Suppressor macrophage (primary cell): Measurements from ENCODE around the gene MID1.
A peak's percentile ranks its signal among the peaks of the same experiment; 100 is the strongest.

Experiments
- DNase-seq, 4 experiments: peaks; one replicate each; pipeline ENCODE4 v3.0.0-alpha.2; 2020 to 2022

MID1 gene

DNA sequence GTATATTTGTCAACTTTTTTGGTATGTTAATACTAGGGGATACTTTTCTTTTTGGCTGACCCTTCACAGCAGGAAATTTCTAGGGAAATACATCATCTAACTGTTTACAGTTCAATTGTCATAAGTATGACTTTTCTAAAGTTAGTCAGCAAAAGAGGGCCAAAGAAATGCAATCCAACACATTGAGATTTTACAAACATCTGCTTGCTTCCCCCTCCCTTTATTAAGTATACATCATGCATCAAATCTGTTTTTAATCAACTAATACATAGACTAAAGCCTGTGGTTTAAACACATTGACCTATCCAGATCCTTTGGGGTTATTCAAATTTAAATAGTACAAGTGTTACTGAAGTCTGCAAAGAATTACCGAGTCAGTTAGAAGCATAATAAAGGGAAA, 93.9 kb downstream of the MID1 start:
- DNase-seq = no peak

DNA sequence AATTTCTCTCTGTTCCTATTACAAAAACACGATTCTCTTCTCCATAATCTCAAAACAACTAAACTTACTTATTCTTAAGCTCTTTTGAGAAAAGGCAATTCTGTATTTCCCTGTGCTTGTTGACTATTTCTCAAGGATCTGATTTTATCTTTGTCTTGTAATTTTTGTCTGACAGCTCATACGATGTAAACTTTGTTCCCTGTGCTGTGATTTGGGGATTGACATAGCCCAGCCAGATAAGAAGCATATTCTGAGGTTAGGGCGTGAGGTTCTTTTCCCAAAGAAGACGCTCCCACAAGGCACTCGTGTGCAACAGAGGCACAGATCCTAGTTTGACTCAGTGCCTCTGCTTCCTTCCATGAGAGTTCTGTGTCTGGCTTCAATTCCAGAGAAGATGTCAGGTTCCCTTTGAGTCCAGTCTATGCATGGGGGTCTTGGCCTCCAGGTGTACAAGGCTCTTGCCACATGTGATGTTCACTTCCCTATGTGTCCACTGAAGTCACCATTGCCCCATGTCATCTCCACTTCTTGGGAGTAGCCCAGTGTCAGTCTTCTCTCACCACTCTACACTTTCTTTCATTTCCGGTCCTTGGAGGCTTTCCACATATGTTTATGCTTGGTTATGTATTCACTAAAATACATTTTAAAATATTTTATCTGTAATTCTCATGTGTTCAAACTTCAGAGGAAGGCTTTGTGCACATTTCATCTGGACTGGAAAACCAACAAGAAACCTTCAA, 94.8 kb downstream of the MID1 start:
- no peak for DNase-seq

DNA sequence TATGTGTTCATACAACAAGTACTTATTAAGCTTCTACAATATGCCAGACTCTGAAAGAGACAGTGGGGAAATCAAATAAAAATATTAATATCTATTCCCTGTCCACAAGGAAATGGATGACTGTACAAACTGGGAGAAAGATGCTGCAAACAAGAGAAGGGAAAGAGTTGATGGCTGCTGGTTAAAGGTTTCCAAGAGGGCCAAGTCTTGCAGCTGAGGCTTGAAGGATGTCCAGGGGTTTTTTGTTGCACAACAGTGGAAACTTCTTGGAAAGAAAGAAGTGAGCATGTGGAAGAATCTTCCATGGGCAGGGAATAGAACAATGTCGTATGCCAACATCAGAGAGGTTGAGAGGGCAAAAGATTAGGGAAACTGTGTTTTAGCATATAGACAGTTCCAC, 95.8 kb downstream of the MID1 start:
- no peak for DNase-seq

DNA sequence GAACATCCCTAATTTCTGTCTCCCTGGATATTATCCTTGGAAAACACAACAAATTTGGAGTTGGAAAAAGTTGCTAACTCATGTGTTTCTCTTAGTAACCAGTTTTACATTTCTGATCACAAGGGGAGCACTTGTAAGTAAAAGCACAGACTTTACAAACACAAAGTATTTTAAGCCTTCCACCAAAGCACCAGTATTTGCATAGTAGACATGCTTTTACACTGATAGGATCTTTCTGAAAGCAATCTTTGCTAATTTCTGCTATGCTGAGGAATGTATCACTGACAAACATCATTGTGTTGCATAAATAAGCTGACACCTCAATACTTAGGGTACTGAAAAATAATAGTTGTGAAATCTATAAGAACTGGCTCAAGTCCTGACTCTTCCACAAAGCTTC, 100.6 kb downstream of the MID1 start:
- DNase-seq = no peak

DNA sequence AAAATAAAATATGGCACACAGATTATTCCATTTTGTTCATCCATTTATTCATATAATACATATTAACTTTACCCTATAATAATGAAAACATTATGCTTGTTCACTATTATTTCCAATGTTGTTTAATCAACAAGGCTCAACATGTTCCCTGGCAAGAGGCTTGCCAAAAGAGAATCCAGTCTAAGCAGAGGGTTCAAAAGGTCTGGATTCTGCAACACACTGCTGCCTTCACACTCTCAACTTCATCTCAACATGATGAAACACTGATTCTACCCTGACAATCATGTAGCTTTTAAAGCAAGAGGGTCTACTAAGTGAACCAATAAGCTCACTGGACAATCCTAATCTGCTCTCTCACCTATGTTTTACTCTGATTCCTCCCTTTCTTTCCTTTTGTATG, 101.1 kb downstream of the MID1 start:
- DNase-seq = no peak

DNA sequence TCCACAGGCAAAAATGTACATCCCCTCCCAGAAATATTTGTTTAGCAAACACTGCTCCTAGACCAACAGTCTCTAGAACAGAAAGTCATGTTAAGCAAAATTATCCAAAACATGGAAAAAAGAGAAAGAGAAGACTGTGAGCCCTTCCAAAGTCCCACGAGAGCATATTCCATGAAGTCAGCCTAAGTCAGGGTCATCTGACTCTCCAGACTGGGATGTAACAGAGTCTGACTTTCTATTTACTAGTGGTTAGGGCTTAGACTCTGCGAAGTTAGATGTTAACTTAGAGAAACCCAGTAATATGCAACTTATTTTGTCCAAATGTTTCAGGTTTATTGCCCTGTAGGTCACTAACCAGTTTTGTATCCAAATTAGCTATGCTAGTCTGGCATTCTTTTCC, 102.3 kb downstream of the MID1 start:
- no peak for DNase-seq

DNA sequence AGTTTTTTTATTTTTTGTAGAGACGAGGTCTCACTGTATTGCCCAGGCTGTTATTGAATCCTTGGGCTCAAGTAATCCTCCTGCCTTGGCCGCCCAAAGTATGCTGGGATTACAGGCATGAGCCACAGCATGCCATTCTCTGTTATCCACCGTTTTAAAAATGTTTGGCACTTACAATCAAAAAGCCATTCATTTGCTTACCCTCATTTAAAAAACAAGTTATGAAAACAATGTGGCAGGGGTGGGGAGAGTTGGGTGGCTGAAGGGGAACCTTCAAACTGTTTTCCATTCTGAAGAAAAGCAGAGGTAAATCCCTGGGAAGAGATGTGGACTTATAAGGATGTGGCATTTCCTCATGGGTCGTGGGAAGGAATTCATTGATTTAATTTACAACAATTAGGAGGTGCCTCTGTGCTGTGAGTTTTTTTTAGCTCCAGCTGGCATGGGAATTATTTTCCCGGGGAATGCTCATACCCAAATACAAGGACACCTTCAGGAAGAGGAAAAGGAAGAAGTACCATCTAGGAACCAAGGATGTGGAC, 103.5 kb downstream of the MID1 start:
- DNase-seq = no peak

DNA sequence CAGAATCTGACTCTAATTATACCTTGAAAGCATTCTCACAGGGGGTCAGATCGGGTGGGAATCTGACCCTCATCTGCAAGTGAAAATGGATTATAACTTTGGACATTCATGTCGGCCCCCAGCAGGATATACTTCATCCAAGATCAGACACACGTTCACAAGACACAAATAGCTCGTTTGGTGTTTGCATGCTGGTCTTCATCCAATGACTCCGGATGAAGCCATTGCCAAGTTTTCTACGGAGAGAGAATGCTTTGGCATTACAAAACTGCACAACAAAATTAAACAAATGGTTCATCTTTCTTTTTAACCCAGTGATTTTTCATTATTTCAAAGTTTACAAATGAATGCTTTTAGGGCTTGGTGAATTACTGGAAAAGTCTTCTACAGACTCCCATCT, 105.5 kb downstream of the MID1 start:
- DNase-seq = no peak

DNA sequence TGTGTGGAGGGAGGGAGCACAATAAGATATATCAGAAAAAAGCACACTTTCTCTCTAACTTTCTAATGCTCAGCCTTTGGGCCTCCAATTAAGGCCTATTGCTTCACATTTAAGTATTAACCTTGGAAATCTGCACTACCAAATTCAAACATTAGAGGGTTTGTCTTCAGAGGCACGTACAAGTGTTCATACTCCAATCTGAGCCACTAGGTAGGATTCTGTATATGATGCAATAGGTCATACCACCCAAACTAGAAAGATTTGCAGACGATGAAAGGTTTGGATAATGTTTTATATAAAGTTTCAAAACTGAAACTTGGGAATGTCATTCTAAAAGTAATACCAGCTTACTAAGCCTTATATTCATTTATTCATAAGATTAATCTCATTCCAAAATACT, 106.4 kb downstream of the MID1 start:
- no peak for DNase-seq

DNA sequence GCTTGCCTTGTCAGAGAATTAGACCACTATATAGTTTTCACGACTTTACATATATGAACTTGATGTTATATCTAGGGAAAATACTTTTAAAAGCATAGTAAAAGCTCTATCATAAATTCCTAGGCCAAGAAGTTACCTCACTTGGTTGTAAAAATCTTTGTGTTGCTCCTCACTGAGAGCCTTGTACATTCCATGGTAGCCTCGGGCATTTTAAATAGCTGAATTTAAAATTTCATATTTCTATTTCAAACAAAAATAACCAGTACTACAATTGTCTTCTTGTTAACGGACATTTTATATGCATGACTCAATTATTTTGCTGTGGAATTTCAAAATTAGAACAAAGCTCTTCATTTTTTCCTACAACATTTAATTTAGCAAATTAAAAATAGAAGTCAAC, 107.6 kb downstream of the MID1 start:
- DNase-seq = no peak

DNA sequence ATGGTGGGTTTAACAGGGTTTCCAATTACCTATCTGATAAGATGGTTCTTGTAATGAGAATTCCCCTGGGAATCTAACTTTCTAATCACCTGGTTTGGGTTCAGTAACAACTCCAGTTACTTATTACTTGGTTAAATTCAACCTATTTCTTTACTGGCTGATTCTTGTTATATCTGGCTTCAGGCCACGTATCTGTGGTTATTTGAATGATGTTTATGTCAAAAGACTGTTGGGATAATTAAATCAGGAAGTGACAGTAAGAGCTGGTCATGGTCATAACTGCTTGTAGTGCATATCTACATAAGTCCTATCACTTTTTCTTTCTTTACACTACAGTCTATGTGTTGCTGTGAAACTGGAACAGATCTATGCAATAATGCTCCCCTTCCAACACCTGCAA, 108.1 kb downstream of the MID1 start:
- no peak for DNase-seq

DNA sequence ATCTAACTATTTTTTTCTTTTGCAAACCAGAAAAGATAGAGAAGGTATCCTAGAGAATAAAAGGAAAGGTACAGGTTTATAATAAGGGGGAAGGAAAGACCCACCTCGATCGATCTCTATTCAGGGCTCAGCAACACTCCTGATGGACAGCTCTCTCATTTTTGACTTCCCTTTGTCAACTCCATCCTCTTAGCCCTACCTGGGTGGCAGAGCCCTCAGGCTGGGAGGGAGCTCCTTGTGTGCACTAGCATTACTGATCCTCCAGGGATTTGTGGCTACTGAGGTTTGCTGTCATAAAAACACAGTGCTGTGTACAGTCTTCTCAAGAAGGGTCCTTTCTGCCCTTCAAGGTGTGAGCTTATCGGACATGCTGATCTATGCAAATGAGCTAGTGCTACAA, 111.0 kb downstream of the MID1 start:
- DNase-seq = no peak

DNA sequence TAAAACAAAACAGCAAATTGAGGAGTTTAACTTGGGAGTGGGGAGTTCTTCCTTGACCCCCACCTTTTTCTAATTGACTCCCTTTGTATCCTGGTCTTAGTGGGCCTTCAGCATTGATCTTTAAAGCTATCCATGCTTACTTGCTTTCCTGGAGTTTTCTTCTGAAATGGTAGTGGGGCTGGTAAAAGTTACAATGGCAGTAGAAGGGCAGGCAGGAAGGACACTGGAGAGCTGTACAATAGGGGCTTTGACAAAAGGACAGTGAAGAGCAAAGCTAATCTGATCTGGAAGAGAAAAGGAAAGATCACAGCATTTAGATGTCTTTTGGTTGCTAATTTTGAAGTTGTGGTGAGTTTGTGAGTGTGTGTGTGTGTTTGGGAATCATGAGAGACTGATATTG, 111.5 kb downstream of the MID1 start:
- DNase-seq = no peak

DNA sequence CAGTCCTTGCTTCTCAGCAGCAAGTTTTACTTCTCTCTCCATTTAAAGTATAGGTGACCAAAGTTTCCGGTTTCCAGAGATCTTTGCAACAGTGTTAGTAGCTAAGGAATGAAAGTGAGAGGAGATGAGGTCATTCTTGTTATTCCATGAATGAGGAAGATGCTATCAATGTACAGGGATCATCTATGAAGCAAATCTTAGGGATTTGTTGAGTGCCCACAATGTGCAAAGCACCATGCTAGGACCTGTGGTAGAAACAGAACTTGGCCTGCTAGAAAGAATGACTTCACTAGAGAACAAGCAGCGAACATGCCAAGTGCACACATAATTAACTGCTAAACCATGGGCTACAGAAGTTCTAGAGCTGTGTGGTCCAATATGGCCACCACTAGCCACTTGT, 112.5 kb downstream of the MID1 start:
- no peak for DNase-seq

DNA sequence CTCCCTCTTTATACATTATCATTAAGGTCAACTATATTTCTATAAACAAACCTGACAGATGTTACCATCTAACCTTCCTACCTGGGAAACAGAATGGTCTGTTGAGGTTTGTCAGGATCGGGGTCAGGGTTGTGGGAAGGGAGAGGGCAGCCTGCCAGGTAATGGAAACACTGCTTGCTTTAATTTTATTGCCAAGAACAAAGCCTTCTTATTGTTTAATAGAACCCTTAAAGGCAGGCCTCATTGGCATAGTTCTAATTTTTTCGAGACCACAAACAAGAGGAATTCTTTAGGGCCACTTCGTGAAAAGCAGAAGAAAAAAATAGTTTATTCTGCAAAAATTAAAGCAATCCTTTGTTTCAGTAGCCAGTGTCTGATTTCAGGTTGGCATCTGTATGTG, 113.2 kb downstream of the MID1 start:
- no peak for DNase-seq

DNA sequence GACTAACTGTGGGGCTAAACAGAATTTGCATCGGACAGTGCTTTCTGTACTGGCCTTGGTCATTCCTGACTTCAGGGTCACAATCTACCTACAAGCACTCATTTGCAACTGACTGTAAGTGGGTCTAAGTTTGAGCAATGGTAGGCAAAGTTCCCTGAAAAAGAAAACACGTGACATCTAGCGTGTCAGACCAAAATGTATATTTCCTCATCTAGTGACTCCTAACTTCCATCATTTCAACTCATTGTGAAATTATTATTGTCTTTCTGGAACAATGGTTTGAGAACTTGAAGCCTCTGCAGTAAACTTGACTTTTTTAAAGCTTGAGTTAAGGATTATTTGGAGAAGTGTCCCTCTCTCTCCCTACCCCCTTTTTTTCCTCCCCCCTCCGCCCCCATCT, 113.6 kb downstream of the MID1 start:
- peak in 2 of 4 experiments; percentile 12 to 24 for DNase-seq

DNA sequence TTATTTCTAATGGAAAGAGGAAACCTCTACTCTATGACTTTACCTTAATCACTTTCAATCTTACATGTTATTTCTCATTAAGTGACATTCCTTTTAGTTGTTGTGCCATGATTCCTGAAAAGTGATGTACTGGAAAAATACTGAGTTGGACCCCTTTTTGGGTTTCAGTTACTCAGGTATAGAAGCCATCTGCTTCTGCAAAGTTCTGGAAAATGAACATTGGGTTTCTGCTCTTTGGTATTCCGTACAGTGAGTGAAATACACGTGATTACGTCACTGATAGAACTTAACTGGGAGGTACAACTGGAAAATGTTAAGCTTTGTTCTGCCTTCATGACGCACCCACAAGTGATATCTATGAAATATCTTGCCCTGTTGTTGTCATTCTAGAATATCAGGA, 114.7 kb downstream of the MID1 start:
- DNase-seq = no peak

DNA sequence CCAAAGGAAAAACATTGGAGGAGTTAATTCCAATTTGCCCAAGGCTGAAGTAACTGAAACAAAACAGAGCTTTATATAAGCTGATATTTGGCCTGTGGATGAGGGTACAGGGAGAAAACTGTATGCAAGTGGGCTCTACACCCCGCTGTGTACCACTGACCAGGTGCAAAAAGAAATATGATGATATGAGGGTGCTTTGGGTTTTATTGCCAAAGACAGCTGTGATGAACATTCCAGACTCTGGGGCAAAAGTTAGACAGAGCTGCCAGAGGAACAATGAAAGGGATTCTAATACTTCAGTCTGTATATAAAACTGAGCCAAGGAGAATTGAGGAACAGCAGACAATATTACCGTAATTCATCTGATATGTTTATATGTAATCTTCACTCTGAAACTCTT, 117.4 kb downstream of the MID1 start:
- no peak for DNase-seq

DNA sequence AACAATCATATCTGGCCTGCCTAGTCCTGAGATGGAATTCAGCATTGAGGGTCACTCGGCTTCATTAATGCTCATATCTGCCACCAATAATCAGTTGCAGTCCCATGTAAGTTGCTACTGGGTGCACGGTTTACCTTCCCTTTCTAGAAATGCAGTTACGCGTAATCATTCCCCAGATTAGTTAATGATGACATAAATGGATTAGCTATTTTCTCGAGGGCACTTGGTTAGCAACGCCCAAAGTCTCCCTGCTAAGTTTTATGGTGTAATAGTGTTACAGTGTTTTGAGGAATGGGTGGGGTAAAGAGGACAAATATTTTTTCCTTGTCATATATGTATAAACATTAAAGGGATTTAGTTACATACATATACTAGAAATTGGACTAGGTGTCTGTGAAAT, 118.8 kb downstream of the MID1 start:
- DNase-seq = no peak

DNA sequence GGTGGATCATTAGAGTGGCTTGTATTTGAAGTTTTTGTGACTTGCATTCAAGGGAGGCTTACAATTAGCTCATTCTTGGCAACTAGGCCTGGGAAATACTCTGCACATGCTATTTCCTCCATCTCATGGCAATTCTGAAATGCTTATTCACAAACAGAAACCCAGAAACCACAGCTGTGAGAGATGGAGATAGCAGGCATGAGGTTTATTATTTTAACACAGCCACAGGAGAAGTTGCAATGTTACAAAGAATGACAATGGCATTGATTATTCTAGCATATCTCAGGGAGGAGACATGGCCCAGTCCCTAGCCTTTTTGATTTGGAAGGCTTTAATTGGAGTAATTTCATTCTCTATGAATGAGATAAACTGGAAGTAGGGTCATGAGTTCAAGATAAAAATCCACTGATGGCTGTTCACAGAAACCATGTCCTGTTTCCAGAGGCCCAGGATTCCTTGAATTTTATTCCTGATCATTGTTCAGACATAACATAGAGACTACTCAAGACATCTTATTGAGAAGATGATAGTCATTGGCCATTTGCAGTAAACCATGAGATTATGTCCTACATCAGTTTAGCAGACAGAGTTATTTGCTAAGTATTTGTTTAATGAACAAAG, 123.9 kb downstream of the MID1 start:
- DNase-seq = no peak

DNA sequence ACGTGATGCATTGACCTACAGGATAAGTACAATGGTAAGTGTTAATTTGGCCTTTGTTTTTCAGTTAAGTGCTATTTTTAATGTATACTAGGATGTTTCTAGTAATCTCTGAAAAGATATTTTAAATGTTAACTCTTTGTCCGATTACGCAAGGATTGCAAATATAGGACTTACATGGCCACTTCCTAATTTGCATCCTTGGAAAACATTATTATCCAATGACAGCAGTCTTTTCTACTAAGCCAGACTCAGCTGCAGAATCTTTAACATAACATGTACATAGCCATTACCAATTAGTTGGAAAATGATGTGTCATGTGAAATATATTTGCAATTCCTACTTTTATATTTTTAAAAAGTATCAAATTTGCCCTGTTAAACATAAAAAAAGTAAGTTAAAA, 124.7 kb downstream of the MID1 start:
- DNase-seq = no peak

DNA sequence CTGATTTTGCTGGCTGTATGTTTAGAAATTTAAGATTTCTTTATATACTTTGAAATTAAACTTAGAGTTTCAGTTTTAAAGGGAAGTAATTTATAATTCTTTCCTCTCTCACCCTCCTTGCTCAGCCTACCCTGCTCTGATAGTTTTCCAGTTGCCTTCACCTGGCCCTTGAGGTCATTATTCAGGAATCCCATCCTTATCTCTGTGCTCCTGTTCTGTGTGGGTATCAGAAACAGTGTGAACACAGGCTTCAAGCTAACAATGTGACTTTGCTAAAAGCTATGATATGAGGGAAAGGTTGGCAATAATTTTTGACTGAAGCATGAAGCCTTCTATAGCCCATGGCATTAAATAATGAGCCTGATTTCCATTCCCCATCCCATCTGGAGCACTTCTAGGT, 128.1 kb downstream of the MID1 start:
- no peak for DNase-seq

DNA sequence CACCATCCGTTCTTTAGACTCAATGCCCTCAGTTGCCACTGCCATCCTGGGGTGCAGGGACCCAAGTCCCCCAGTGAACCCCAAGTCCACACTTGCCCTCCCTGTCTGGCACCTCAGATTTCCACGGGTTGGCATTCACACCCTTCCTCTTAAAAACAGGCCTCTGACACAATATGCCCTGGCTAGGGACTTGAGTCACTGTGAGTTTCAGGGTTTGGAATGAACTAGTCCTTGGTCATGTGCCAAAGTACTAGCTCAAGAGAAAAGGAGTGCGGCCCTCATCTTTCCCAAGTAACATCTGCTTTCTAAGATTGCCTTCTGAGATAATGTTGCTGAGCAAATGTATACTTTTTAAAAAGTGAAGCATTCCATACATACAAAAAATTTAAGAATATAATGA, 134.0 kb downstream of the MID1 start:
- DNase-seq = peak in 1 of 4 experiments; percentile 1

DNA sequence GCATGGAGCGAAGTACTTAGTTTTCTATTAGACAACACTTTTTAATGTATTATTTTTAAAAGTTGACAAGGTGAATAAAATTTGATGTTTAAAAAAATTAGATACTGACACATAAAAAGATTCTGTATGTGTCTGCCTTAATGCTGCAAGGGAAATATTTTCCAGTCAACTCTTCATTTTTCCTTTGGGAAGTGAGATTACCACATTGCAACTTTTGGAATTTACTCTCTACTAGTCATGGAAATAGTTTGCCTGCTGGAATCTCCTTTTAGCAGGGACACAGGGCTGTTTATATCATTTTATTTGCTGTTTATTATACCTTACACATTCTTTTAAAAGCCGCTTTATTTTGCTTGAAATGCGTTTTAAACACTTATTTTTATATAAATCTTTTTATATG, 135.1 kb downstream of the MID1 start:
- no peak for DNase-seq
